A204.1 (cell line): ENCODE measurements around the gene PADI1.

ENCODE experiments used
- FAIRE-seq: peaks from 2 replicates; lab custom pipeline; 2012; peaks lifted over from hg19 to GRCh38; lab: Jason Lieb, UNC

The PADI1 gene

DNA sequence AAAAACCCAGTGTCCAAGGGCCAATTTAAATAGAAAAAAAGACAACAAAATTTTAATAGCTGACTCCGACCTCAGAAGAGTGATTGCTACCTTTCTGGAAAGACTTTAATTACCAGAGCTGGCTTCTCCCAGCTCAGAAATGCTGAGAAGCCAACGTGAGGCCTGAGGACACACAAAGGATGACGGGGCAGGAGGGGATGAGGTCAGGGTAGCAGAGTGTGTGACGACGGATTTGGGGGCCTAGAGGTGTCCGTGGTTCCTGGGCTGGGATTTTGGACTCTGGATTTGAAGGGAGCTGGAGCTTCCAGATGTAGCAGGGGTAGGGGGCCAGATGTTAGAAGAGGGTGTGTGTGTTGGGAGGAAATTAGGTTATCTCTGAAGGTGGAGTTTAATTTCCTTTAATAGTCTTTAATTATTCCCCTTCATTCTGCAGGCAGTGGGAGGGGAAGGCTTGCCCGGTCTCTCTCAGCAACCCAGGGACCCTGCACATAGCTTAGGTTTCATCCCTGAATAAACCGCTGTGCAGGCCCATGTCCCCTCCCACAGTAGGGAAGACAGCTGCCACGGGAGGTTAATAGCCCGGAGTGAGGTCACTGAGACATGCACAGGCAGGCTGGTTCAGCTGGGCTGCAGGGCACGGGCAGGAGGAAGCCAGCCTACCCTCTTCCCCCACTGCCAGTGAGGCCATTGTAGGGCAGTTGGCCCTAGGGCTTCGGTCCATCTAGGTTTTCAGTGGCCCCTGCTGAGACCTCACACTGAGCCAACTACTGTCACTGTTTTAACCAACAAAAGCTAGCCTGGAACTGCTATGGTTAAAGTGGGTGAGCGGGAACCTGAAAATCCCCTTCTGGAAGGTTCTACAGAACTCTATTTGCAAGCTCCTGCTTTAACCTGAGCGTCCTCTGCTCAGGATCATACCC is 40.2 kb downstream of the PADI1 start:
- no peak for FAIRE-seq

DNA sequence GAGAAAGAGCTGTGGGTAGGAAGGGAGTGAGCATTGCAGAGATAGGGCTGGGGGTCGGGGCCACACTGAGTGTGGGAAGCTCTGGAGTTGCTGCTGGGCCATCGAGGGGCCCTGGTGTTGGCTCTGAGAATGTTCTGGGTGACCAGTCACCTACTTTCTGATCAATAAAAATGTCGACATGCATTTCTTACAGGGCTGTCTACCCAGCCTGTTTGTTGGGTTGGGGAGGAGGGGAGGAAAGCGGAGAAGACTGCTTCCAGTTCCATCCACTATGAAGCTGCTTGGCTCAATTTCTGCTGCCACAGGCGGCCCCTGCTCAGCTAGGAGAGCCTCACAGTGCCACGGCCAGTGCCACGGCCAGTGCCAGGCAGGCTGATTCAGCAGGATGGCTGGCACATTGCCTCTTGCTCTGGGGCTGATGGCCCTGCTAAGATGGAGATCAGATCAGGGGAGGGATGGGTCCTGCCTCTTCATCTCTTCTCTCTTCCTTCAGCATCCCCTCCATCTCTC is 40.9 kb downstream of the PADI1 start:
- no peak for FAIRE-seq

- no peak for FAIRE-seq
These were observed 42.0 kb downstream of the PADI1 start for GRCh38 chr1:17246971-17247370.

DNA sequence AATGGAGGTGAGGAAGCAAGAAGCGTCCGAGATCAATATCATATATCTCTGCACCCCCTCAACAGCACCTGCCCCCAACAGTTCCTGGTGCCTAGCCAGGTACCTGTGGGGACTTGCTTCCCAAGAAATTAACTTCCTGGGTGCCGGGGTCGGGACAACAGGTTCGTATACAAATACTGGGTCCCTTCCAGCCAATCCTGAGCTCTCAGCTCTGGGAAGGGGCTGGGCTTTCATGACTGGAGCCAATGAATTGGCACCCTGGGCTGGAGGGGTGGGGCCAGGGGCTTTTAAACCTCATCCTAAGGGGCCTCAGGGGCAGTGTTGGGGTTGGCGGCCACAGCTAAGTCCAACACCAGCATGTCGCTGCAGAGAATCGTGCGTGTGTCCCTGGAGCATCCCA is 43.9 kb downstream of the PADI1 start, which contains the start of gene PADI3:
PADI3 (plus strand) TSS at position 318 of the 400 bp plus-strand sequence; CDS start at position 358, 40 bp downstream.
- FAIRE-seq = no peak

GRCh38 chr1:17250601-17251000 is 45.7 kb downstream of the PADI1 start:
- FAIRE-seq = no peak

DNA sequence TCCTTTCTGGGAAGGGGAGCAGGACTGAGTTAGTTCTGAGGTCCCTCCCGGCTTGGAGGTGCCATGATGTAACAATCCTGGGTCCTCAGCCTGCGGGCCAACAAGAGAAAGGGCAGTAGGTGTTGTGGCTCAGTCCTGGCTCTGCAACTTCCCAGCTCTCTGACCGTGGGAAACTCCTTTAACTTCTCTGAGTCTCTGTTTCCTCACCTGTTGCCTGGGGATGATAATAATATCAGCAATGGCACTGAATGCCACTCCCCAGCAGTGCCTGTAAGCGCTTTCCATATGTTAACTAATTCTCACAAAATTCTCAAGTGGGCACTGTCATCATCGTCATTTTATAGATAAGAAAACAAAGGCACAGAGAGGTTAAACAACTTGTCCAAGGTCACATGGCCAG is 46.3 kb downstream of the PADI1 start:
- FAIRE-seq = no peak

GRCh38 chr1:17251701-17252376 is 46.9 kb downstream of the PADI1 start:
- FAIRE-seq = no peak

DNA sequence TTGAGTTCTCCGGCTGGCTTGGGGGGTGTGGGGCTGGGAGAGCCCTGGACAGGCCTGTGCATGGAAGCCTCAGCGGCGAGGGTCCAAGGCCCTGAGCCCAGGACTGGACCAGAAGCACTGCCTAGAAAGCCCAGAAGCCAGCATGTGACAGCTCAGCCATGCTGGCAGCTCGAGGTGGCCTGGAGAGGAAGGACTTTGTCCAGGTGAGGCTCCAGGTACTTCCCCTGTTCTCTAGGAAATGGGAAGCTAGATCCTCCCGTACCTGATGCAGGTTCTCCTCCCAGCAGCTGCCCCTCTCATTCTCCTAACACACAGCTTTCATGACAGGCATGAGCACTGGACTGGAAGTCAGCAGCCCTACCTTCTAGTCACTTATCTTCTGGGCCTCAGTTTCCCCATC is 50.4 kb downstream of the PADI1 start:
- no peak for FAIRE-seq

GRCh38 chr1:17258116-17258757 is 53.3 kb downstream of the PADI1 start:
- FAIRE-seq = no peak

- no peak for FAIRE-seq
These were observed 53.8 kb downstream of the PADI1 start for GRCh38 chr1:17258758-17259130.

GRCh38 chr1:17259233-17259873 is 54.4 kb downstream of the PADI1 start:
- no peak for FAIRE-seq

- FAIRE-seq = no peak
These were observed 55.3 kb downstream of the PADI1 start for GRCh38 chr1:17260264-17260663.

DNA sequence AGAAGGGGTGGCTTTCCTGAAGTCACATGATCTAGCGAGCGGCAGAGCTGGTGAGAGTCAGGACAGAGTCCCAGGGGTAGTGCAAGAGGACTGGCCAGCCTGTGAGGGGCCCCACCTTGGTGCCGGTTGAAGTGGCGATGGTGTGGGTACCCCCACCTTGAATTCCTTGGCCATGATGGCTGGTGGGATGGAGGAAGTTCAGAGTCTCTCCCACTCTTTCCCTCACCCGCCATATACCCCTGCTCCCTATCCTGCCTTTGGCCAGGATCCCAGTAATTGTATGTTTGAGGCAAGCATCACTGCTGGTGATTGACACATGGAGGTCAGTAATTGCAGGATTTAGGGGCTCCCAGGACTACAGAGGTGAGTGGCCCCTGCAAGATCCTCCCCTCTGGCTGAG is 55.8 kb downstream of the PADI1 start:
- FAIRE-seq = no peak

GRCh38 chr1:17263936-17264335 is 59.0 kb downstream of the PADI1 start:
- no peak for FAIRE-seq

- no peak for FAIRE-seq
These were observed 59.5 kb downstream of the PADI1 start for GRCh38 chr1:17264470-17264869.

DNA sequence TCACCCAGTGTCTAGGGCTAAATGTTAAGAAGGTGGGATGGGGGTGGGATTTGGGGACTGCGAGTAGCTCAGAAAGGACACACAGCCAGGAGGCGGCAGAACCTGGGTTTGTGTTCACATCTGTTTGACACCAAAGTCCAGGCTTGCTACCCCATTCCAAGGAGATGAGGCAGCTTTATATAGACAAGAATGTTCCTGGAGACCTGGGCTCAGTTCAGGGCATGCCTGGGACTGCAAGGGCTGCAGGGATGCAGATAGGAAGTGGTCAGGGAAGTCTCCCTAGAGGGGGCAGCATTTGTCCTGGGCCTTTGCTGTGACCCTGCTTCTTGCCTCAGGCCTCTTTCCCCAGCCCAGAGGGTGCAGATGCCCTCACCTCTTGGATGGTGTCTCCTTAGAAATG is 60.2 kb downstream of the PADI1 start:
- no peak for FAIRE-seq

DNA sequence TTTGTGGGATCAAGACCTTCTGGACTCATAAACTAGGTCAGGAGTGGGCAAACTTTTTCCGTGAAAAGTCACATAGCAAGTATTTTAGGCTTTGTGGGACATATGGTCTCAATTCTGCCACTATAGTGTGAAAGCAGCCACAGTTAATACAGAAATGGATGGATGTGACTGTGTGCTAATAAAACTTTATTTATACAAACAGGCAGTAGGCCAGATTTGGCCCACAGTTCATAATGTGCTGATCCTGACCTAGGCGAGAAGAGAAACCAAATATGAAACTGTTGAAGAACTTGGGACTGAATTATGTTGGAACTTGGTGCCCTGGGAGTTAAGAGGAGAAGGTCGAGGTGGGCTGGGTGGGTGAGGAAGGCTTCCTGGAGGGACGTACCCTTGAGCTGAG is 61.0 kb downstream of the PADI1 start:
- FAIRE-seq = no peak

GRCh38 chr1:17270891-17271765 is 66.2 kb downstream of the PADI1 start:
- FAIRE-seq = no peak

GRCh38 chr1:17272066-17272465 is 67.1 kb downstream of the PADI1 start:
- no peak for FAIRE-seq

DNA sequence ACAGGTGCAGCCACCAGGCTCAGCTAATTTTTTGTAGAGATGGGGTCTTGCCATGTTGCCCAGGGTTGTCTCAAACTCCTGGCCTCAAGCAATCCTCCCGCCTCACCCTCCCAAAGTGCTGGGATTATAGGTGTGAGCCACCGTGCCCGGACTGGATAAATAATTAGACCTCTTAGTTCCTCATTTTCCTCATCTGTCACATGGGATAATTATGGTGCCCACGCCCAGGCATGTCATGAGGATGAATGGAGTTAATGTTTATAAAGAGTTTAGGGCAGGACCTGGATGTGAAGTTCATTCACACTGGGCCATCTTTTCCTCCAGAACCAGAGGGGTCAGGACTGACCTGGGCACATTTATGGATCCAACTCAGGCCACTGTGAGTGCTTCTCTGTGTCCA is 67.7 kb downstream of the PADI1 start:
- FAIRE-seq = no peak

DNA sequence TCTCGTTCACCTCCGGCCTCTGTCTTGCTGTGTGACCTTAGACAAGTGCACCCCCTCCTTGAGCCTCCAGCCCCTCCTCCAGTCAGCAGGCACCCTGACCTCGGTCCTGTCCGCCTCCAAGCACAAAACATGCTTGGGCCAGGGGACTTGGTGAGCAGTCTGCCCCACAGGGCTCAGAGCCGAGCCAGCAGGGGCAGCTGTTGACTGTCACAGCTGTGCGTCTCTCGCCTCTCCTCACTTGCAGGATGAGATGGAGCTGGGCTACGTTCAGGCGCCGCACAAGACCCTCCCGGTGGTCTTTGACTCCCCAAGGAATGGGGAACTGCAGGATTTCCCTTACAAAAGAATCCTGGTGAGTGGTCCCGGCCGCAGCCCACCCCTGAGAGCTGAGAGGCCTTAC is 68.2 kb downstream of the PADI1 start:
- FAIRE-seq = no peak
